Activated CD8-positive, alpha-beta memory T cell treated with anti-CD3 and anti-CD28 coated beads, Interleukin-2, amount 10 ng/mL, durations not matched to agents 7 days and 5 days (primary cell): Measurements from ENCODE around the gene TMBIM6. TPM values are rescaled to one million over a fixed set of nuclear protein-coding genes. Genes with fewer than 3 reads are reported as not detected.
A peak's percentile ranks its signal among the peaks of the same experiment; 100 is the strongest.
"Not testable (repeated sequence)": the region's sequence is repeated elsewhere in the genome, so short reads cannot be mapped to it uniquely, and the experiment has no call there.

Experiments used
- ATAC-seq: fragments of 150-1000 bp; cut with Tn5 transposase; one replicate; pipeline ENCODE4 v1.10.0; 2021; ENCODE audit warnings: moderate library complexity
- CTCF ChIA-PET: fragments of 350-600 bp; sonication (Branson Sonifier 250); formaldehyde crosslinking; loops from one replicate; lab custom pipeline; 2021; ENCODE audit warnings: antibody characterized with exemption; lab: Charles Lee
- DNase-seq: peaks from one replicate; pipeline ENCODE4 v3.0.0-alpha.2; 2020
- H3K27ac Mint-ChIP-seq: one replicate; pipeline ENCODE4 v1.8.0; 2021; ENCODE audit warnings: mild to moderate bottlenecking, mixed read lengths
- H3K27me3 Mint-ChIP-seq: one replicate; pipeline ENCODE4 v1.8.0; 2021; ENCODE audit warnings: mixed read lengths
- H3K36me3 Mint-ChIP-seq: one replicate; pipeline ENCODE4 v1.8.0; 2021; ENCODE audit warnings: mild to moderate bottlenecking, mixed read lengths
- H3K4me1 Mint-ChIP-seq: one replicate; pipeline ENCODE4 v1.8.0; 2021; ENCODE audit warnings: mixed read lengths
- H3K4me3 Mint-ChIP-seq: one replicate; pipeline ENCODE4 v1.8.0; 2021; ENCODE audit warnings: mild to moderate bottlenecking, moderate library complexity, mixed read lengths
- H3K9me3 Mint-ChIP-seq: one replicate; pipeline ENCODE4 v1.8.0; 2022; ENCODE audit warnings: low read depth, mixed read lengths
- total RNA-seq, 2 experiments: library from RNA; stranded (reverse); gene quantifications; one replicate each; pipeline ENCODE4 v1.2.3, GENCODE V29; 2021

The TMBIM6 gene
- total RNA-seq, 2 experiments from 2014 or later, result 396 to 524 TPM

GRCh38 chr12:49707128-49707811, 34.1 kb upstream of the TMBIM6 start, which contains the start of gene FMNL3:
Gene FMNL3 (minus strand): TSS chr12:49707405. CDS start chr12:49707180, 225 bp downstream.
- Mint-ChIP-seq H3K27ac (peak within 1 kb of the TSS; percentile 80), H3K36me3 (no peaks in the 10 kb centered on the region), H3K4me1 (peaks cover 43% of the 10 kb centered on the region), H3K27me3 (peaks cover 27% of the 10 kb centered on the region), H3K4me3 (peak within 1 kb of the TSS; percentile 89), H3K9me3 (no peaks in the 10 kb centered on the region)
- DNase-seq (peak; percentile 98), ATAC-seq (peak; percentile 97)
- CTCF ChIA-PET, result interaction anchor here (0.7 to 14.7 kb wide), 22 partner anchors 10 to 349 kb away, joined by 3 to 185 read pairs (median 6); partner anchors contain the start of genes PRPF40B, SPATS2 and TMBIM6

GRCh38 chr12:49707812-49708147, 33.6 kb upstream of the TMBIM6 start:
- Mint-ChIP-seq H3K27me3 (peaks cover 29% of the 10 kb centered on the region), H3K4me3 (peak overlapping the region; percentile 89)
- CTCF ChIA-PET, result interaction anchor here (0.7 to 14.7 kb wide), 12 partner anchors 13 to 349 kb away, joined by 3 to 185 read pairs (median 6); partner anchors contain the start of gene TMBIM6

GRCh38 chr12:49708851-49709250, 32.5 kb upstream of the TMBIM6 start:
- CTCF ChIA-PET, result interaction anchor here (0.8 to 14.7 kb wide), 17 partner anchors 10 to 350 kb away, joined by 3 to 185 read pairs (median 5); no protein-coding TSS in a partner anchor
- ATAC-seq, result no peak
- Mint-ChIP-seq H3K9me3 (no peaks in the 10 kb centered on the region), H3K4me3 (no peak overlapping the region), H3K36me3 (no peaks in the 10 kb centered on the region), H3K27ac (no peak overlapping the region), H3K4me1 (peaks cover 28% of the 10 kb centered on the region), H3K27me3 (peaks cover 32% of the 10 kb centered on the region)
- DNase-seq, result no peak

More at GRCh38 chr12:49707812-49708147, 33.6 kb upstream of the TMBIM6 start:
- Mint-ChIP-seq H3K4me1 (peaks cover 39% of the 10 kb centered on the region), H3K9me3 (no peaks in the 10 kb centered on the region), H3K27ac (peak overlapping the region; percentile 45), H3K36me3 (no peaks in the 10 kb centered on the region)
- ATAC-seq (no peak), DNase-seq (no peak)

- not testable (repeated sequence) for H3K36me3 Mint-ChIP-seq, H3K4me1 Mint-ChIP-seq, H3K4me3 Mint-ChIP-seq, H3K27ac Mint-ChIP-seq, H3K9me3 Mint-ChIP-seq, DNase-seq, ATAC-seq
- CTCF ChIA-PET, result interaction anchor here (1.0 to 14.7 kb wide), 3 partner anchors 23 to 79 kb away, joined by 3 to 185 read pairs (median 174); no protein-coding TSS in a partner anchor
- H3K27me3 Mint-ChIP-seq, result peaks cover 33% of the 10 kb centered on the region
Observed at GRCh38 chr12:49713952-49714351, 27.4 kb upstream of the TMBIM6 start.

- H3K27me3 Mint-ChIP-seq, result peaks cover 21% of the 10 kb centered on the region
- no peak overlapping the region for H3K27ac Mint-ChIP-seq
- no peak for ATAC-seq
Observed at GRCh38 chr12:49716553-49716952, 24.8 kb upstream of the TMBIM6 start.

GRCh38 chr12:49717800-49718199, 23.6 kb upstream of the TMBIM6 start:
- not testable (repeated sequence) for H3K36me3 Mint-ChIP-seq, H3K9me3 Mint-ChIP-seq, H3K27ac Mint-ChIP-seq, H3K4me3 Mint-ChIP-seq, DNase-seq, H3K4me1 Mint-ChIP-seq, ATAC-seq
- peaks cover 13% of the 10 kb centered on the region for H3K27me3 Mint-ChIP-seq
- CTCF ChIA-PET, result interaction anchor here (0.8 to 2.3 kb wide), 4 partner anchors 9 to 121 kb away, joined by 3 to 8 read pairs (median 6); partner anchors contain the start of gene TMBIM6

More at GRCh38 chr12:49716553-49716952, 24.8 kb upstream of the TMBIM6 start:
- Mint-ChIP-seq H3K36me3 (no peaks in the 10 kb centered on the region), H3K4me3 (no peak overlapping the region), H3K4me1 (no peaks in the 10 kb centered on the region), H3K9me3 (no peaks in the 10 kb centered on the region)
- DNase-seq, result no peak
- CTCF ChIA-PET, result interaction anchor here (1.2 to 2.3 kb wide), 7 partner anchors 24 to 369 kb away, joined by 4 to 8 read pairs (median 6); partner anchors contain the start of gene TMBIM6

GRCh38 chr12:49720214-49720613, 21.1 kb upstream of the TMBIM6 start:
- Mint-ChIP-seq H3K36me3 (no peaks in the 10 kb centered on the region), H3K4me1 (no peaks in the 10 kb centered on the region), H3K9me3 (no peaks in the 10 kb centered on the region), H3K27ac (no peak overlapping the region), H3K4me3 (no peak overlapping the region), H3K27me3 (peaks cover 19% of the 10 kb centered on the region)
- no peak for DNase-seq
- ATAC-seq, result peak; percentile 39
- CTCF ChIA-PET, result interaction anchor here (0.9 to 1.5 kb wide), 4 partner anchors 13 to 83 kb away, joined by 3 to 6 read pairs (median 4); partner anchors contain the start of genes FMNL3 and TMBIM6

- H3K27me3 Mint-ChIP-seq, result peaks cover 20% of the 10 kb centered on the region
- not testable (repeated sequence) for H3K4me3 Mint-ChIP-seq, H3K27ac Mint-ChIP-seq, H3K36me3 Mint-ChIP-seq, ATAC-seq, DNase-seq, H3K9me3 Mint-ChIP-seq, H3K4me1 Mint-ChIP-seq
- CTCF ChIA-PET, result interaction anchor here (1.2 to 1.5 kb wide), 2 partner anchors 14 to 85 kb away, joined by 3 to 5 read pairs; partner anchors contain the start of gene FMNL3
Observed at GRCh38 chr12:49721355-49721754, 20.0 kb upstream of the TMBIM6 start.

- no peak for ATAC-seq
- no peaks in the 10 kb centered on the region for H3K9me3 Mint-ChIP-seq
- DNase-seq, result no peak
- no peaks in the 10 kb centered on the region for H3K36me3 Mint-ChIP-seq
- H3K27ac Mint-ChIP-seq, result no peak overlapping the region
- CTCF ChIA-PET, result no interaction called here
- H3K27me3 Mint-ChIP-seq, result peaks cover 20% of the 10 kb centered on the region
- H3K4me3 Mint-ChIP-seq, result no peak overlapping the region
- H3K4me1 Mint-ChIP-seq, result no peaks in the 10 kb centered on the region
Observed at GRCh38 chr12:49728446-49728845, 12.9 kb upstream of the TMBIM6 start.

- CTCF ChIA-PET, result interaction anchor here (1.3 kb wide), 1 partner anchor 21 kb away, joined by 4 read pairs; no protein-coding TSS in a partner anchor
- ATAC-seq, result no peak
- Mint-ChIP-seq H3K4me3 (no peak overlapping the region), H3K36me3 (no peaks in the 10 kb centered on the region), H3K27me3 (peaks cover 12% of the 10 kb centered on the region), H3K4me1 (peaks cover 8% of the 10 kb centered on the region), H3K27ac (no peak overlapping the region), H3K9me3 (no peaks in the 10 kb centered on the region)
- no peak for DNase-seq
Observed at GRCh38 chr12:49730050-49730449, 11.3 kb upstream of the TMBIM6 start.

- Mint-ChIP-seq H3K27ac (no peak overlapping the region), H3K4me1 (peaks cover 8% of the 10 kb centered on the region), H3K27me3 (peaks cover 8% of the 10 kb centered on the region), H3K4me3 (no peak overlapping the region), H3K36me3 (no peaks in the 10 kb centered on the region), H3K9me3 (no peaks in the 10 kb centered on the region)
- CTCF ChIA-PET, result no interaction called here
- DNase-seq, result no peak
- ATAC-seq, result no peak
Observed at GRCh38 chr12:49730568-49731101, 10.7 kb upstream of the TMBIM6 start.

GRCh38 chr12:49733219-49734017, 7.9 kb upstream of the TMBIM6 start:
- Mint-ChIP-seq H3K36me3 (no peaks in the 10 kb centered on the region), H3K9me3 (no peaks in the 10 kb centered on the region), H3K4me1 (peaks cover 8% of the 10 kb centered on the region), H3K27ac (no peak overlapping the region), H3K27me3 (peaks cover 3% of the 10 kb centered on the region), H3K4me3 (no peak overlapping the region)
- DNase-seq (no peak), ATAC-seq (no peak)
- CTCF ChIA-PET, result no interaction called here

- DNase-seq, H3K9me3 Mint-ChIP-seq, CTCF ChIA-PET, ATAC-seq, H3K4me3 Mint-ChIP-seq, H3K27ac Mint-ChIP-seq, H3K4me1 Mint-ChIP-seq, H3K27me3 Mint-ChIP-seq, H3K36me3 Mint-ChIP-seq: not testable (repeated sequence)
Observed at GRCh38 chr12:49734900-49735299, 6.5 kb upstream of the TMBIM6 start.
